Measurements from ENCODE around the gene COQ2. TPM values are rescaled to one million over a fixed set of nuclear protein-coding genes. Genes with fewer than 3 reads are reported as not detected.
"Not testable (repeated sequence)": the region's sequence is repeated elsewhere in the genome, so short reads cannot be mapped to it uniquely, and the experiment has no call there.

Gene COQ2
- total RNA-seq, 3 donors from 2014 or later, result 8.6 to 10.8 (median 9.4) TPM

GRCh38 chr4:83297548-83298260 is 13.1 kb upstream of the COQ2 start:
- Histone ChIP-seq H3K4me3 (no peak overlapping the region), H3K9me3 (no peaks in the 10 kb centered on the region), H3K27me3 (no peaks in the 10 kb centered on the region), H3K27ac (no peak overlapping the region), H3K36me3 (no peaks in the 10 kb centered on the region), H3K4me1 (no peaks in the 10 kb centered on the region)
- intact Hi-C loops (cut with DNase I; ENCODE audit: low total_unique reads), result no loop called here
- no peak for DNase-seq (ENCODE audit: low spot score in 2 of 2)
- TF ChIP-seq CTCF (IDR thresholded peaks at IDR 0.05) (no peak), POLR2AphosphoS5 (IDR thresholded peaks at IDR 0.05) (no peak), POLR2A (IDR thresholded peaks at IDR 0.05) (no peak)

DNA sequence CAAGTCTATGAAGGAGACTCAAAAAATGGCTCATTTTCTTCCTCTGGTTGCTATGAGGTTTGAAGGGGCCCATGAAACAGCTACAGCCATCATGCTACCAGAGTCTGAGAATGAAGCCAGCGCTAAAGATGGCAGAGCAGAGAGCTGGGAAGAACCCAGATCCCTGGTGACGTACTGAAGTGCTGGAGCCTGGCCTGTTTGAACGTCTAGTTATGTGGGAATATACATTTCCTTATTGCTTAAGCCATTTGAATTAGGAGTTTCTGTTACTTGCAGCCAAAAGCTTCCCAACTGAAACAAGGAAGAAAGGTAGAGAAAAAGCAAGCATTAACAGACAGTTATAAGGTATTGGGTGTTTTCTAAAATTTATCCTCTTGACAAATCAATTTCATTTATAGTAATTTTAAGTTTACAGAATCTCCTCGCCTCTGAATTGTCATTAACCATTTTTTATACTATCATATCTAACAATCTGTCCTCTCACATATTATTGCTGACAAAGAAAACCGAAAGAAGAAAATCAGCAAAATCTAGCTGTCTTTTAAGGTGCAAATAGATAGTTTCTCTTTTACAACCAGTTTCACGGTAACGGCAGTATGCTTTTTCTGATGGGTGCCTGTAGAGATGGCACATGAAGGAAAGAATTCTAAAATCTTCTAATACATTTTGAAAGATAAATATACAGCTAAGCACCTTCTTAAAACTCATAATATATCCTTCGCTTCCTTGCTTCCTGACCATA is 8.9 kb upstream of the COQ2 start:
- TF ChIP-seq POLR2A (IDR thresholded peaks at IDR 0.05) (no peak), POLR2AphosphoS5 (IDR thresholded peaks at IDR 0.05) (no peak)
- H3K4me3 ChIP-seq, result no peak overlapping the region
- intact Hi-C loops (cut with DNase I; ENCODE audit: low total_unique reads), result no loop called here
- no peak overlapping the region for H3K27ac ChIP-seq
- no peaks in the 10 kb centered on the region for H3K9me3 ChIP-seq
- H3K36me3 ChIP-seq, result no peaks in the 10 kb centered on the region
- no peaks in the 10 kb centered on the region for H3K27me3 ChIP-seq
- DNase-seq (ENCODE audit: low spot score in 2 of 2), result no peak
- H3K4me1 ChIP-seq, result no peaks in the 10 kb centered on the region

- H3K27ac ChIP-seq; H3K4me1 ChIP-seq; DNase-seq (ENCODE audit: low spot score in 2 of 2); intact Hi-C loops (cut with DNase I; ENCODE audit: low total_unique reads); H3K27me3 ChIP-seq; H3K36me3 ChIP-seq; H3K9me3 ChIP-seq; H3K4me3 ChIP-seq: not testable (repeated sequence)
Measured at GRCh38 chr4:83290059-83290774, 5.6 kb upstream of the COQ2 start.

DNA sequence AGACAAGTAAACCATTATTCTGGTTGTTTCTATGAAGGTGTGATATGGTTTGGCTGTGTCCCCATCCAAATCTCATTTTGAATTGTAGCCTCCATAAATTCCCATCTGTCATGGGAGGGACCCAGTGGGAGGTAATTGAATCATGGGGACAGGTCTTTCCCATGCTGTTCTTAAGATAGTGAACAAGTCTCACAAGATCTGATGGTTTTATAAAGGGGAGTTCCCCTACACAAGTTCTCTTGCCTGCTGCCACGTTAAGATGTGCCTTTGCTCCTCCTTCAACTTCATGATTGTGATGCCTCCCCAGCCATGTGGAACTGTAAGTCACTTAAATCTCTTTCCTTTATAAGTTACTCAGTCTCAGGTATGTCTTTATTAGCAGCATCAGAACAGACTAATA is 3.8 kb upstream of the COQ2 start:
- H3K36me3 ChIP-seq; H3K27me3 ChIP-seq; H3K4me1 ChIP-seq; DNase-seq (ENCODE audit: low spot score in 2 of 2); intact Hi-C loops (cut with DNase I; ENCODE audit: low total_unique reads); H3K4me3 ChIP-seq; H3K27ac ChIP-seq; H3K9me3 ChIP-seq: not testable (repeated sequence)

- intact Hi-C loops (cut with DNase I; ENCODE audit: low total_unique reads), result no loop called here
- peak overlapping the region; percentile 65 to 88 (median 66) for H3K4me3 ChIP-seq
- no peak for DNase-seq (ENCODE audit: low spot score in 2 of 2)
- TF ChIP-seq POLR2AphosphoS5 (IDR thresholded peaks at IDR 0.05), result peak in 1 of 3 donors; percentile 6
- no peak for TF ChIP-seq POLR2A (IDR thresholded peaks at IDR 0.05)
- H3K27me3 ChIP-seq, result no peaks in the 10 kb centered on the region
- H3K27ac ChIP-seq, result peak overlapping the region; percentile 90 to 99
- H3K36me3 ChIP-seq, result no peaks in the 10 kb centered on the region
- no peaks in the 10 kb centered on the region for H3K4me1 ChIP-seq
- no peaks in the 10 kb centered on the region for H3K9me3 ChIP-seq
Measured at GRCh38 chr4:83285055-83285407, 433 bp upstream of the COQ2 start.

DNA sequence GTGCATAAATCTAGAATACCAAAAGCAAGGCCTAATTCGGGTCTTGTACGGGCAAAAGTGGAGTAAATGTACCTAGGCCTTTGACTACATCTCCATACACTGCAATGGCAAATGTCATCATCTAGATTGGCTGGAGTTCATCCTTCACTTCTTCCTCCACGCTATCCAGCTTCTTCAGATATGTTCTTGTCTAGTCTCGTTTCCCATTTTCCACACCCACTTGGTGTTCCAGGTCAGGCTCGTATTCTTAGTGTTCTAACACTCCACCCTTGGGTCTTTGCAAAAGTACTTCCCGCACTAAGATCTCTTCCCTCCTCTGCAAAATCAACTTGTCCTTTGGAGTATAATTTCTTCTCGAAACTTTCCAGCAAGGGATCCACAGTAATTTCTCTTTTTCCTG is 1.4 kb downstream of the COQ2 start:
- Histone ChIP-seq H3K27ac (no peak overlapping the region), H3K27me3 (no peaks in the 10 kb centered on the region), H3K36me3 (no peaks in the 10 kb centered on the region), H3K4me3 (no peak overlapping the region), H3K4me1 (no peaks in the 10 kb centered on the region), H3K9me3 (no peaks in the 10 kb centered on the region)
- TF ChIP-seq CTCF (IDR thresholded peaks at IDR 0.05) (no peak), POLR2AphosphoS5 (IDR thresholded peaks at IDR 0.05) (no peak), POLR2A (IDR thresholded peaks at IDR 0.05) (no peak)
- DNase-seq (ENCODE audit: low spot score in 2 of 2), result no peak
- intact Hi-C loops (cut with DNase I; ENCODE audit: low total_unique reads), result no loop called here

DNA sequence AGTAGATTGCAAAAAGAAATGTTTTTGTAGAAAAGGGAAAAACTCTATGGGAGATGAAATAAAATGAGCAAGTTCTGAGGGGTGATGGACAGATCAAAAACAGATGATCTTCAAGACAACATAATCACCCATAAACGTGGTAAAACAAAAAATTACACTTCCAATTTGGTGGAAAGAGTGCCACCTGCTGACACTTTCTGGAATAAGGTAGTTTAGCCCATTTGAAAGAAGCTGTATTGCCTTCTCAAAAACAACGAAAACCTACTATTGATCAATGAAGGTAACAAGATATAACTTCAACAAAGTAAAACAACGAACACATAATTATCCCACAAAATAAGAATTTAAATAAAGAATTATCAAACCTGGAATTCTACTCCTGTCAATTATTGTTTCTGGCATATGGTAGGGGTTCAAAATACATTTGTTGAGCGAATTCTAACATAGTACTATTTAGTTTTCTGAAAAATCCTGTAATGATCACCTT is 2.5 kb downstream of the COQ2 start:
- DNase-seq (ENCODE audit: low spot score in 2 of 2), result no peak

More for the DNA sequence above, 2.5 kb downstream of the COQ2 start:
- intact Hi-C loops (cut with DNase I; ENCODE audit: low total_unique reads), result no loop called here
- no peaks in the 10 kb centered on the region for H3K4me1 ChIP-seq
- H3K36me3 ChIP-seq, result no peaks in the 10 kb centered on the region
- TF ChIP-seq POLR2AphosphoS5 (IDR thresholded peaks at IDR 0.05) (no peak), CTCF (IDR thresholded peaks at IDR 0.05) (peak; percentile 31 to 58 (median 45)), POLR2A (IDR thresholded peaks at IDR 0.05) (no peak)
- no peaks in the 10 kb centered on the region for H3K27me3 ChIP-seq
- H3K27ac ChIP-seq, result no peak overlapping the region
- no peaks in the 10 kb centered on the region for H3K9me3 ChIP-seq
- no peak overlapping the region for H3K4me3 ChIP-seq

Data from breast epithelium (tissue), 4 donors.